Neural cell (in vitro differentiated cells): ENCODE results near the gene THRB. TPM values are rescaled to one million over a fixed set of nuclear protein-coding genes. Genes with fewer than 3 reads are reported as not detected.
"Not testable (repeated sequence)": the region's sequence is repeated elsewhere in the genome, so short reads cannot be mapped to it uniquely, and the experiment has no call there.

Experiments used
- H2AFZ ChIP-seq: fragments of 200-600, 300-800 bp; sonication (generic), shearing (Covaris generic); 2 replicates; pipeline ENCODE4 v1.6.0; 2014; ENCODE audit warnings: low read depth, mild to moderate bottlenecking, antibody characterized with exemption, low read length, moderate library complexity
- H3F3A ChIP-seq: fragments of 200-600 bp; shearing (Covaris generic); 2 replicates; pipeline ENCODE4 v1.6.1; 2016; ENCODE audit warnings: mild to moderate bottlenecking, moderate library complexity, mixed read lengths, antibody characterized with exemption, low read length; ENCODE audit not compliant: insufficient read depth, poor library complexity, severe bottlenecking
- H3K27ac ChIP-seq: fragments of 200-600, 300-800 bp; sonication (generic), shearing (Covaris generic); 2 replicates; pipeline ENCODE4 v1.5.1; 2014; ENCODE audit warnings: mild to moderate bottlenecking, low read length, moderate library complexity
- H3K27me3 ChIP-seq: fragments of 300-800, 200-600 bp; sonication (generic), shearing (Covaris generic); 2 replicates; pipeline ENCODE4 v1.6.0; 2014; ENCODE audit warnings: mild to moderate bottlenecking, low read depth, low read length, moderate library complexity; ENCODE audit not compliant: insufficient read depth
- H3K36me3 ChIP-seq: fragments of 300-800, 200-600 bp; sonication (generic), shearing (Covaris generic); 2 replicates; pipeline ENCODE4 v1.5.1; 2014; ENCODE audit warnings: mild to moderate bottlenecking, antibody characterized with exemption, low read length, moderate library complexity; ENCODE audit not compliant: insufficient read depth
- H3K4me2 ChIP-seq: fragments of 300-800, 200-600 bp; sonication (generic), shearing (Covaris generic); 2 replicates; pipeline ENCODE4 v1.6.0; 2014; ENCODE audit warnings: mild to moderate bottlenecking, low read length
- H3K4me3 ChIP-seq: fragments of 300-800, 200-600 bp; sonication (generic), shearing (Covaris generic); 2 replicates; pipeline ENCODE4 v1.5.1; 2014; ENCODE audit warnings: mild to moderate bottlenecking, low read length, moderate library complexity
- H3K79me2 ChIP-seq: fragments of 200-600 bp; shearing (Covaris generic); replicated peaks from 2 replicates; pipeline ENCODE4 v1.6.0; 2014; ENCODE audit warnings: mild to moderate bottlenecking, low read length, moderate library complexity; ENCODE audit not compliant: insufficient read depth
- H3K9ac ChIP-seq: fragments of 300-800, 200-600 bp; sonication (generic), shearing (Covaris generic); 2 replicates; pipeline ENCODE4 v1.6.1; 2016; ENCODE audit warnings: mild to moderate bottlenecking, low read length, mixed read lengths
- H3K9me2 ChIP-seq: fragments of 200-600 bp; shearing (Covaris generic); 2 replicates; pipeline ENCODE4 v1.6.1; 2016; ENCODE audit warnings: mild to moderate bottlenecking, low read length, mixed read lengths; ENCODE audit not compliant: insufficient read depth
- H3K9me3 ChIP-seq: fragments of 200-600, 300-800 bp; sonication (generic), shearing (Covaris generic); 2 replicates; pipeline ENCODE4 v1.6.1; 2016; ENCODE audit warnings: mild to moderate bottlenecking, mixed run types, low read length, moderate library complexity, mixed read lengths
- H4K20me1 ChIP-seq: fragments of 200-600 bp; shearing (Covaris generic); 2 replicates; pipeline ENCODE4 v1.6.1; 2016; ENCODE audit warnings: mild to moderate bottlenecking, mixed run types; ENCODE audit not compliant: insufficient read depth
- EP300 ChIP-seq: fragments of 450-650 bp; conservative IDR thresholded peaks from 2 replicates; pipeline ENCODE4 v1.6.1; 2014; ENCODE audit warnings: antibody characterized with exemption, mild to moderate bottlenecking, moderate library complexity; ENCODE audit not compliant: poor library complexity, severe bottlenecking
- EZH2 ChIP-seq: fragments of 200-600, 300-800 bp; shearing (Covaris generic), sonication (generic); IDR thresholded peaks from 2 replicates; pipeline ENCODE4 v1.6.1; 2014; ENCODE audit warnings: antibody characterized with exemption, low read length, borderline replicate concordance, mild to moderate bottlenecking; ENCODE audit not compliant: insufficient read depth, poor library complexity, severe bottlenecking
- MXI1 ChIP-seq: fragments of 450-650 bp; conservative IDR thresholded peaks from 2 replicates; pipeline ENCODE4 v1.6.1; 2014; ENCODE audit warnings: antibody characterized with exemption, mild to moderate bottlenecking; ENCODE audit not compliant: poor library complexity, severe bottlenecking
- POLR2AphosphoS5 ChIP-seq: IDR thresholded peaks from 2 replicates; pipeline ENCODE4 v1.6.1; 2012
- RAD21 ChIP-seq: fragments of 450-650 bp; conservative IDR thresholded peaks from 2 replicates; pipeline ENCODE4 v1.6.1; 2014; ENCODE audit warnings: antibody characterized with exemption, mild to moderate bottlenecking, moderate library complexity
- SMC3 ChIP-seq: fragments of 450-650 bp; conservative IDR thresholded peaks from 2 replicates; pipeline ENCODE4 v1.6.1; 2014; ENCODE audit warnings: antibody characterized with exemption, mild to moderate bottlenecking, moderate library complexity; ENCODE audit not compliant: poor library complexity
- TAF1 ChIP-seq: IDR thresholded peaks from 2 replicates; pipeline ENCODE4 v1.6.1; 2012; ENCODE audit warnings: low read depth
- polyA plus RNA-seq: library from polyadenylated mRNA; depleted of rRNA; stranded (reverse); fragments of >200 nt; gene quantifications from 2 replicates; pipeline ENCODE4 v1.2.3, GENCODE V29; 2014
- TF ChIP-seq, protein P1 (sequence below): IDR thresholded peaks from 2 replicates; pipeline ENCODE4 v1.6.1; 2012; ENCODE audit warnings: borderline replicate concordance
- TF ChIP-seq, protein P2 (sequence below): fragments of 450-650 bp; IDR thresholded peaks from 2 replicates; pipeline ENCODE4 v1.5.1; 2014; ENCODE audit warnings: antibody characterized with exemption, mild to moderate bottlenecking, moderate library complexity; ENCODE audit not compliant: poor library complexity, severe bottlenecking

The THRB gene
- polyA plus RNA-seq, 1 donor from 2014 or later: 1.7 TPM

- Histone ChIP-seq H3K4me3 (no peak overlapping the region), H3K27me3 (peaks cover 4% of the 10 kb centered on the region), H3K4me2 (no peak overlapping the region), H3F3A (no peaks in the 10 kb centered on the region), H2AFZ (no peak overlapping the region), H4K20me1 (no peaks in the 10 kb centered on the region), H3K36me3 (no peaks in the 10 kb centered on the region), H3K79me2 (no peaks in the 10 kb centered on the region), H3K9me2 (no peaks in the 10 kb centered on the region), H3K9ac (no peak overlapping the region), H3K9me3 (no peaks in the 10 kb centered on the region), H3K27ac (no peak overlapping the region)
- TF ChIP-seq POLR2AphosphoS5 (no peak), RAD21 (no peak), EP300 (no peak), TAF1 (no peak), SMC3 (no peak), MXI1 (no peak), EZH2 (no peak)
- TF ChIP-seq, protein P1, sequence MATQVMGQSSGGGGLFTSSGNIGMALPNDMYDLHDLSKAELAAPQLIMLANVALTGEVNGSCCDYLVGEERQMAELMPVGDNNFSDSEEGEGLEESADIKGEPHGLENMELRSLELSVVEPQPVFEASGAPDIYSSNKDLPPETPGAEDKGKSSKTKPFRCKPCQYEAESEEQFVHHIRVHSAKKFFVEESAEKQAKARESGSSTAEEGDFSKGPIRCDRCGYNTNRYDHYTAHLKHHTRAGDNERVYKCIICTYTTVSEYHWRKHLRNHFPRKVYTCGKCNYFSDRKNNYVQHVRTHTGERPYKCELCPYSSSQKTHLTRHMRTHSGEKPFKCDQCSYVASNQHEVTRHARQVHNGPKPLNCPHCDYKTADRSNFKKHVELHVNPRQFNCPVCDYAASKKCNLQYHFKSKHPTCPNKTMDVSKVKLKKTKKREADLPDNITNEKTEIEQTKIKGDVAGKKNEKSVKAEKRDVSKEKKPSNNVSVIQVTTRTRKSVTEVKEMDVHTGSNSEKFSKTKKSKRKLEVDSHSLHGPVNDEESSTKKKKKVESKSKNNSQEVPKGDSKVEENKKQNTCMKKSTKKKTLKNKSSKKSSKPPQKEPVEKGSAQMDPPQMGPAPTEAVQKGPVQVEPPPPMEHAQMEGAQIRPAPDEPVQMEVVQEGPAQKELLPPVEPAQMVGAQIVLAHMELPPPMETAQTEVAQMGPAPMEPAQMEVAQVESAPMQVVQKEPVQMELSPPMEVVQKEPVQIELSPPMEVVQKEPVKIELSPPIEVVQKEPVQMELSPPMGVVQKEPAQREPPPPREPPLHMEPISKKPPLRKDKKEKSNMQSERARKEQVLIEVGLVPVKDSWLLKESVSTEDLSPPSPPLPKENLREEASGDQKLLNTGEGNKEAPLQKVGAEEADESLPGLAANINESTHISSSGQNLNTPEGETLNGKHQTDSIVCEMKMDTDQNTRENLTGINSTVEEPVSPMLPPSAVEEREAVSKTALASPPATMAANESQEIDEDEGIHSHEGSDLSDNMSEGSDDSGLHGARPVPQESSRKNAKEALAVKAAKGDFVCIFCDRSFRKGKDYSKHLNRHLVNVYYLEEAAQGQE: no peak
- TF ChIP-seq, protein P2, sequence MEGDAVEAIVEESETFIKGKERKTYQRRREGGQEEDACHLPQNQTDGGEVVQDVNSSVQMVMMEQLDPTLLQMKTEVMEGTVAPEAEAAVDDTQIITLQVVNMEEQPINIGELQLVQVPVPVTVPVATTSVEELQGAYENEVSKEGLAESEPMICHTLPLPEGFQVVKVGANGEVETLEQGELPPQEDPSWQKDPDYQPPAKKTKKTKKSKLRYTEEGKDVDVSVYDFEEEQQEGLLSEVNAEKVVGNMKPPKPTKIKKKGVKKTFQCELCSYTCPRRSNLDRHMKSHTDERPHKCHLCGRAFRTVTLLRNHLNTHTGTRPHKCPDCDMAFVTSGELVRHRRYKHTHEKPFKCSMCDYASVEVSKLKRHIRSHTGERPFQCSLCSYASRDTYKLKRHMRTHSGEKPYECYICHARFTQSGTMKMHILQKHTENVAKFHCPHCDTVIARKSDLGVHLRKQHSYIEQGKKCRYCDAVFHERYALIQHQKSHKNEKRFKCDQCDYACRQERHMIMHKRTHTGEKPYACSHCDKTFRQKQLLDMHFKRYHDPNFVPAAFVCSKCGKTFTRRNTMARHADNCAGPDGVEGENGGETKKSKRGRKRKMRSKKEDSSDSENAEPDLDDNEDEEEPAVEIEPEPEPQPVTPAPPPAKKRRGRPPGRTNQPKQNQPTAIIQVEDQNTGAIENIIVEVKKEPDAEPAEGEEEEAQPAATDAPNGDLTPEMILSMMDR: no peak
Observed at GRCh38 chr3:24416224-24416623, 78.4 kb downstream of the THRB start.

- Histone ChIP-seq H3K4me3 (no peak overlapping the region), H3K27me3 (peaks cover 4% of the 10 kb centered on the region), H4K20me1 (no peaks in the 10 kb centered on the region), H3K9me3 (no peaks in the 10 kb centered on the region), H3K79me2 (no peaks in the 10 kb centered on the region), H2AFZ (no peak overlapping the region), H3K9ac (no peak overlapping the region), H3K27ac (no peak overlapping the region), H3K36me3 (no peaks in the 10 kb centered on the region), H3F3A (no peaks in the 10 kb centered on the region), H3K9me2 (no peaks in the 10 kb centered on the region), H3K4me2 (no peak overlapping the region)
- TF ChIP-seq EZH2 (no peak), TAF1 (no peak), RAD21 (no peak), POLR2AphosphoS5 (no peak), MXI1 (no peak), EP300 (no peak)
- TF ChIP-seq, protein P1: no peak
- TF ChIP-seq, protein P2: no peak
Observed at GRCh38 chr3:24415824-24416223, 78.8 kb downstream of the THRB start.

DNA sequence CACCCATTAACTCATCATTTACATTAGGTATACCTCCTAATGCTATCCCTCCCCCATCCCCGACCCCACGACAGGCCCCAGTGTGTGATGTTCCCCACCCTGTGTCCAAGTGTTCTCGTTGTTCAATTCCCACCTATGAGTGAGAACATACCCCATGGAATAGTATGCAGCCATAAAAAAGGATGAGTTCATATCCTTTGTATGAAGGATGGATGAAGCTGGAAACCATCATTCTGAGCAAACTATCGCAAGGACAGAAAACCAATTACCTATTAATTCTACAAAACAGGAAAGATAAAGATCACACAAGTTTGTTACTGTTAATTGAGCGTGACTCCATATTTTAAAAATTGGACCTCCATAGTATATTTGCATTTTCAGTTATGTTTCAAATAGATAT lies 81.0 kb downstream of the THRB start:
- H4K20me1 ChIP-seq, H3K4me2 ChIP-seq, H3K79me2 ChIP-seq, H3K36me3 ChIP-seq, H2AFZ ChIP-seq, H3K4me3 ChIP-seq, H3F3A ChIP-seq, H3K9me2 ChIP-seq, H3K9ac ChIP-seq, H3K27me3 ChIP-seq, H3K27ac ChIP-seq, H3K9me3 ChIP-seq: not testable (repeated sequence)
